ENCODE data around the gene MPZL3.

GRCh38 chr11:118238421-118238820, 13.7 kb downstream of the MPZL3 start:
- no peak for TF ChIP-seq SUZ12 (IDR thresholded peaks at IDR 0.05; ENCODE audit: extremely low read depth, insufficient read depth, insufficient read length)
- no peak for TF ChIP-seq YY1 (IDR thresholded peaks at IDR 0.05; ENCODE audit: insufficient read depth, insufficient read length)

Measured in NT2/D1 (cell line).